Activated CD4-positive, alpha-beta T cell treated with anti-CD3 and anti-CD28 coated beads, Interleukin-2, amount 50 U/mL, for 16 hours (primary cell): ENCODE measurements around the gene BRICD5.

Experiments used
- DNase-seq: peaks from one replicate; pipeline ENCODE4 v3.0.0-alpha.2; 2020

The BRICD5 gene

DNA sequence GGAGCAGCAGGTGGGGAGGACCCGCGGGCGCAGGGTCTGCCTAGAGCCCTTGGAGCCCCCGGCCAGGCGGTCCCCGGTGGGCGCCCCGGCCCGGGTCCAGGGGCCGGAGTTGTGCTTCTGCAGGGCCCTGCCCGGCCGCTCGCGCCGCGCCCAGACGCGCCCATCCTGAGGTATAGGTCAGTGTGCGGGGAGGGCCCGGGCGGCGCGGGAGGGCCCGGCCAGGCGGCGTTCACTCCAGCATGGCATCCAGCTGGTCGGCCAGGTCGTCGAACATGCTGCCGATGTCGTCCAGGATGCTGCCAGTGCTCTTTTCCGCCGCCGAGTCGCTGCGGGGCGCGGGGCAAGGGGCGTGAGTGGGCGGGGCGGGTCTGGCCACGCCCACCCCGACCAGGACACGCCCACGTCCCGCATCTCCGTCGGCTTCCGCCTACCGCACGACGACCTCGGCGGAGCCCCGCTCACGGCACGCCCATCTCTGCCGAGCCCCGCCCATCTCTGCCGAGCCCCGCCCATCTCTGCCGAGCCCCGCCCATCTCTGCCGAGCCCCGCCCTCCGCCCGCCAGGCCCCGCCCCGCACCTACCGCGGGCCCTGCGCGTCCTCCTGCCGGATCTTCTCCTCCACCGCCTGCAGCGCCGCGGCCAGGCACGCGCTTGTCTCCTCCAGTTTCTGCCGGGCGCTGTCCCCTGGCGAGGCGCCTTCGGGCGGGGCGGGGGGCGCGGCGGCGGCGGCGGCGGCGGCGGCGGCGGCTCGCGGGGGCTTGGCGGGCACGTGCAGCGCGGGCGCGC lies 32.1 kb downstream of the BRICD5 start:
- DNase-seq = peak; percentile 55

DNA sequence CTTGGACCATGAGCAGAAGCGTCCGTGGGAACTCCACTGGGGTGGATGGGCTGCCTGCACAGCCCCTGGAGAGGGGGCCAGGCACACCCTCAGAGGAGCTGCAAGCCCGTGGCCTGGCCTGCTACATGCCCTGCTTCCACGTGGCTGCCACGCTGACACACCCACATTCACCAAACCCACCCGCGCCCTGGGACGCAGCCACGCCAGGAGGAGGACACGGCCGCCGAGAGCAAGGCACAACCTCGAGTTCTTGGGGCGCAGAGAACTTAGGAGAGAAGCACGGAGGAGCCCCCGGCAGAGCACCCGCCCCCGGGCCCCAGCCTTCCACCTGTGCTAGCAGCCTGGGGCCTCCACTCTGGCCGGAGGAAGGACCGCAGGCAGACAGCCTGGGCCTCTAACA lies 33.1 kb downstream of the BRICD5 start:
- no peak for DNase-seq

DNA sequence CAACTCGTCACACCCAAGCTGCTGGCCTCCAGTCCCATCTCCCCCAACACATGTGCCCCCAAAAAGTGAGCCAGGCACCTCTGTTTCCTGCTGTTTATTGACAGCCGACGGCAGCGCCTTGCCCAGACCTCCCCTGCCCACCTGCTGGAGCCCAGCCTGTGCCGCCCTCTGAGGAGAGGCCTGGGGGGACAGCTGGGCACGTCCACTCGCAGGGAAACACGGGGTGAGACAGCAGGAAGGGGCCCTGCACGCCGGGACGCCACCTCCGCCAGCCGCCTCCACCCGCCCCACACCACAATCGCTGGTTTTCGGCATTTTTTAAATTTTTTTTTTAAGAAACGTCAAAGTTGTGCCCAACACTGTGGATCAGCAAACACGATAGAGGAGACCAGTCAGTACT lies 33.6 kb downstream of the BRICD5 start:
- no peak for DNase-seq

DNA sequence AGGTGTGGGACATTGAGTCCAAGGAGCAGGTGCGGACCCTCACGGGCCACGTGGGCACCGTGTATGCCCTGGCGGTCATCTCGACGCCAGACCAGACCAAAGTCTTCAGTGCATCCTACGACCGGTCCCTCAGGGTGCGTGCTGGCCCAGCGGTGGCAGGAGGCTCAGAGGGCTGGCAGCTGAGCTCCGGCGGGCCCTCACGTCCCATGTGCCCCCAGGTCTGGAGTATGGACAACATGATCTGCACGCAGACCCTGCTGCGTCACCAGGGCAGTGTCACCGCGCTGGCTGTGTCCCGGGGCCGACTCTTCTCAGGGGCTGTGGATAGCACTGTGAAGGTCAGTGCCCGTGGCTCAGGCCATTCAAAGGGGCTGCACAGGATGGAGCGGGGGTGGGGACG lies 34.6 kb downstream of the BRICD5 start:
- DNase-seq = no peak

DNA sequence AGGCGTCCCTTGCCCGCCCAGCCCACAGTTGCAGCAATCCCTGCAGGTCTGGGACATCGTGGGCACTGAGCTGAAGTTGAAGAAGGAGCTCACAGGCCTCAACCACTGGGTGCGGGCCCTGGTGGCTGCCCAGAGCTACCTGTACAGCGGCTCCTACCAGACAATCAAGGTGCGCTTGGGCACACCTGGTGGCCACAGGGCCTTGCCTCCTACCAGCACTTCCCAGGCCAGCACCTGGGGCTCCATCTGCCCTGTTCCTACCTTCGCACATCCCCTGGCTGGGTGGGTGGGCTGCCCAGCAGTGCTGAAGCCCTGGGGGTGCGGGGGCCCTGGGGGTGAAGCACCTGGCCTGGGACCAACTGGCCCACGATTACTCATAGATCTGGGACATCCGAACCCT lies 35.2 kb downstream of the BRICD5 start:
- no peak for DNase-seq

DNA sequence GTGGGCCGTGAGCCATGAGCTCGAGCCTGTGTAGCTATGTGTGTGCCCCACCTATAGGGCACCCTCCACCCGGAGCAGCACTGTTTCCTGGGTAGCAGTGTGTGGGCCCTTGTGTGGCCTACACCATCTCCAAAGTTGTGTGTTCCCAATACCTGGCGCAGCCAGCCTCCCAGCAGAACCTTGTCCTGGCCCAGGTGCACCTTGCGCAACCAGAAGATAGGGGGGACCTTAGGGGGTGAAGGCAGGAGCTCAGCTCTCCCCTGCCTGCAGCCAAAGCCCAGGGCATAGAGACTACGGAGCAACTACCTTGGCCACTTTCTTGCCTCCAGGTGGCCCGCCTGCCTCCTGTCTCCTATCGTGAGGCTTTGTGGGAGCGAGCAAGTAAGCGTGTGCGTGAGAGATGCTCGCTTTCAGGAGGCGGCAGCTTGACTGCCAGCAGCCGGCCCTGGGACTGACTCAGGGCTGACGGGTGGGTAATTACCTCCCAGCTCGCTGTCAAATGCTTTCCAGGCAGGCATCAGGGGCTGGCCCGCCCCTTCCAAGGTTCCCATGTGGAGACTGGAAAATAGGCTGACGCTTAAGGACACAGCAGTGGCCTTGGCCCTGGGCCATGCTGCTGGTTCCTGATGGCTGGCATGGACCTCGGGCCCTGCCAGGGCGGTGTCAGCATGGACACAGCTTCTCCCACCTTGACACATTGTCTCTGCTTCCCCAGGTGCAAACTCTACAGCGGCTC lies 36.1 kb downstream of the BRICD5 start:
- no peak for DNase-seq

DNA sequence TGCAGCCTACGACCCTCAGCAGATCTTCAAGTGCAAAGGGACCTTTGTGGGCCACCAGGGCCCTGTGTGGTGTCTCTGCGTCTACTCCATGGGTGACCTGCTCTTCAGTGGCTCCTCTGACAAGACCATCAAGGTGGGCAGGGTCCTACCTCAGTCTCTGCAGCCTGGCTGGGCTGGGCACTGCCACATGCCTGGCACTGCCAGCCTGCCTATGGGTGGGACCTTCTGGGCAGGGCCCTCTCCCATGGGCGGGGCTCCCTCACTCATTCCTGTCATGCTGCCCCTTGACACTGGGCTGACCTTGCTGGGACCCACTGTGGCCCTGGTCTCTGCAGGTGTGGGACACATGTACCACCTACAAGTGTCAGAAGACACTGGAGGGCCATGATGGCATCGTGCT lies 36.7 kb downstream of the BRICD5 start:
- no peak for DNase-seq

DNA sequence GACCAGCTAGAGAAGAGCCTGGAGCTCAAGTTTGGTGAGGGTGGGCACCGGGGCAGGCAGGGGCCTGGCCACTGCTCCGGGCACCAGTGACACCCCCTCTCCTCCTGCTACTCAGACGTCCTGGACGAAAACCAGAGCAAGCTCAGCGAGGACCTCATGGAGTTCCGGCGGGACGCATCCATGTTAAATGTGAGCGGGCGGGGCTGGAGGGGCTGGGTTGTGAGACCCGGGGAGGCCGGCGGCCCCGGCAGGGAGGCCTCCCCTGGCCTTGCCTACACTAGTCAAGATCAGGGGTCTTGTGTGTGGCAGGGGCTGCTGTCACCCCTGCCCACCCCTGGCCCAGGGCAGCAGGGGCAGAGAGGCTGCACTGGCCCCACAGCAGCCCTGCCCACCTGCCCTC lies 37.3 kb downstream of the BRICD5 start:
- no peak for DNase-seq

DNA sequence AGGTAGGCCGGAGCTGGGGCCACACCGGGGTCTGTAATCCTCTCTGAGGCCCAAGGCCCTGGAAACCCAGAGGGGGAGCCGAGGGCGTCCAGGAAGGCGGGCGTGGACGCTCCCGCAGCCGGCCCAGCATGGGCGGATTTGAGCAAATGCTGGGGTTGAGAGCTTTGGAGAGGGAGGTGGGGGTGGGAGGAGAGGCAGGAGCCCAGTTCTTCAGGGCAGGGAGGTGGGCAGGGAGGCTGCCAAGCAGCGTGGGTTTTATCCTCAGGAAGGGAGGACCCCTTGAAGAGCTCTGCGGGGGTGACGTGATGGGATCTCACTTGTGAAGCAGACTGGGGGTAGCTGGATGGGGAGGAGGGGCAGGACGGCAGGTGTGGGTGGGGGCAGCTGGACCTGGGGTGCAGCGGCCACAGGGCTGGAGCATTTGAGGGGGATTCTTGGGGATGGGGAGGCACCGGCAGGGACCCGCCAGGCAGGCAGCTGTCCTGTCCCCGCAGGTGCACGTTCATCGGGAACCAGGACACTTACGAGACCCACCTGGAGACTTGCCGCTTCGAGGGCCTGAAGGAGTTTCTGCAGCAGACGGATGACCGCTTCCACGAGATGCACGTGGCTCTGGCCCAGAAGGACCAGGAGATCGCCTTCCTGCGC lies 37.9 kb downstream of the BRICD5 start:
- no peak for DNase-seq

DNA sequence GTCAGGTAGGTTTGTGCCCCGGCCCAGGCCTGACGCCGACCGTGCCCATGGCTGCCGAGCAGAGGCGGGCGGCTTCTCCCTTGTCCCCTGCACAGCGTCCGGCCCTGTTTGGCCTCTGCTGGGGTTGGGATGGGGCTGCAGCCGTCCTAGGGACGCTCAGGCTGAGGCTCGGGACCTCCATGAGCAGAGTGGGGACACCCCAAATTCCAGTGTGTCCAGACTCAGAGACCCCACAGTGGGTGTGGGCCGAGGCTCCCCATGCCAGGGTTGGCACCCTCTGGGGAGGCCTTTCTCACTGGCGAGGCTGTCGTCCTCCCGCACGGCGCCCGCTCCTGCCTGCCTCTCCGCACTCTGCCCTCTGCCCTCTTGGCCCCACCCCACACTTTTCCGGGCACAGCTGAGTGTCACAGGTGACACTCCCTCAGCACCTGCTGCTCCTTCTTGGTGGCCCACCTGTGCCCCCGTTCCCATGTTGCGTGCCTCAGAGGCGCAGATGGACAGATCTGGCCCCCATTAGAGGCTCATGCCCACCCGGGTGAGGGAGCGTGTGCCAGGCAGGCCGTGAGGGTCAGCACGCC lies 39.0 kb downstream of the BRICD5 start:
- no peak for DNase-seq

DNA sequence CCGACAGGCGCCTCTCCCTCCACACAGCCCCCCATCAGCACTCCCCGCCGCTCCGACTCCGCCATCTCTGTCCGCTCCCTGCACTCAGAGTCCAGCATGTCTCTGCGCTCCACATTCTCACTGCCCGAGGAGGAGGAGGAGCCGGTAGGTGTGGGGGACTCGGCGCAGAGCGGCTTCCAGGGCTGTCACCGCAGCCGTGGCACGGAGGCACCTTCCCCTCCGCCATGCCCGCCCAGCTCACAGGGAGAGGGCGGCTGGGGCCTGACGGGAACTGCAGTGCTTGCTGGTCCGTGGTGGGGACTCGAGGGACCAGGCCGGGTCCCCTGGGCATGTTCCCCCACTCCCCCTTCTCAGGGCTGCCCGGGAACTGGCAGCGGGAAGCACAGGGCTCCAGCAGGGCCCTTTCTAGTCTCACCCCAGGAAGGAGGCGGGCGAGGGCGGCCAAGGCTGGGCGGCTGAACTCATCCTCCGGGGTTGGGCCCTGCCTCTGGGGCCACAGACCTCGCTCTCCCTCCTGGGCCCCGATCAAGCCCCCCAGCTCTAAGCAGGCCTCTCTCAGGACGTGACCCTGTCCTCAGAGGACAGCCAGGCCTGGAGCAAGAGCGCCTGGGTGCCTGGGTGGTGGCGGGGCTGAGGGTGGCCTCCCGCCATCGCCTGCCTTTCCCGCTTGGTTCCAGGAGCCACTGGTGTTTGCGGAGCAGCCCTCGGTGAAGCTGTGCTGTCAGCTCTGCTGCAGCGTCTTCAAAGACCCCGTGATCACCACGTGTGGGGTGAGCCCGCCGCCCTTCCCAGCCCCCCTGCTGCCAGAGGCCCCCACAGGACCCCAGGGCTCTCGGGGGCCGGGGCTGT lies 39.9 kb downstream of the BRICD5 start:
- DNase-seq = no peak

DNA sequence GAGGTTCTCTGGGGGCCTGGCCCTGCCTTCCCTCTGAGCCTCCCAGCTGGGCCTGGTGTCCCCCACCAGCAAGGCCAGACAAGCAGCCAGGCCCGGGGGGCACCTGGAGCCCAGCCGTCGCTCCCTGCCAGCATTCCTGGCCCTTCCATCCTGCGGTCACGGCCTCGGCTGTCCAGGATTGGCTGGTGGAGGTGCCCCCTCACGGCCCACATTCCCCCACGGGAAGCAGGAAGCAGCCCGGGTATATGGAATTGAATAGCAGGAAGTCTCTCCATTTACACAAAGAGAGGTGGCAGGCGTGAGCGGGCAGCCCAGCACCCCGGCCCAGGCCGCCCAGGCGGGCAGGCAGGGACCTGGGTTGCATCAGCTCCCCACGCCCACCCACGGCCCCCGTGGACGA lies 40.6 kb downstream of the BRICD5 start:
- no peak for DNase-seq

DNA sequence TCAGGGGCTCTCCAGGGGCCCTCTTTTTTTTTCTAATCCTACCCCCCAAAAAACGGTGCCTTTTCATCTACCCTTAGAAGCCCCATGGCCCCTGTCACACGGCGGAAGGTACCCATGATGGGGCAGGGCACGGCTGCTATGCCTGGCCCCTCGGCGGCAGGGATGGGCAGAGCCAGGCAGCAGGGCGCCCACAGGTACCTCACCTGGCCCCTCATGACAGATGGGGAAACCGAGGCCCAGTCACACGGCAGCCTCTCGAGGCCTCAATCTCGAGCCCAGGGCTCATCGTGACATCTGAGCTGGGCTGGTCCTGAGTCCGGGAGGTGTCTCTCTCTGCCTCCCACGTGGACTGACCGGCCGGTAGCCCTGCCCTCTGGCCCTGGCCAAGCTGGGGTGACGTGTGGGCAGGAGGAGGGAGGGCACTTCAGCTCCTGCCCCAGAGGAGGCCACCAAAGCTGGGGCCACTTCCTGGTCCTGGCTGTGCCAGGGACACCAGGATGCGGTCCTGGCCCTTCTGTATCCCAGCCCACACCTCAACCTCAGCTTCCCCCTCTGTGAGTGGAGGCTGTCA lies 43.5 kb downstream of the BRICD5 start:
- no peak for DNase-seq

DNA sequence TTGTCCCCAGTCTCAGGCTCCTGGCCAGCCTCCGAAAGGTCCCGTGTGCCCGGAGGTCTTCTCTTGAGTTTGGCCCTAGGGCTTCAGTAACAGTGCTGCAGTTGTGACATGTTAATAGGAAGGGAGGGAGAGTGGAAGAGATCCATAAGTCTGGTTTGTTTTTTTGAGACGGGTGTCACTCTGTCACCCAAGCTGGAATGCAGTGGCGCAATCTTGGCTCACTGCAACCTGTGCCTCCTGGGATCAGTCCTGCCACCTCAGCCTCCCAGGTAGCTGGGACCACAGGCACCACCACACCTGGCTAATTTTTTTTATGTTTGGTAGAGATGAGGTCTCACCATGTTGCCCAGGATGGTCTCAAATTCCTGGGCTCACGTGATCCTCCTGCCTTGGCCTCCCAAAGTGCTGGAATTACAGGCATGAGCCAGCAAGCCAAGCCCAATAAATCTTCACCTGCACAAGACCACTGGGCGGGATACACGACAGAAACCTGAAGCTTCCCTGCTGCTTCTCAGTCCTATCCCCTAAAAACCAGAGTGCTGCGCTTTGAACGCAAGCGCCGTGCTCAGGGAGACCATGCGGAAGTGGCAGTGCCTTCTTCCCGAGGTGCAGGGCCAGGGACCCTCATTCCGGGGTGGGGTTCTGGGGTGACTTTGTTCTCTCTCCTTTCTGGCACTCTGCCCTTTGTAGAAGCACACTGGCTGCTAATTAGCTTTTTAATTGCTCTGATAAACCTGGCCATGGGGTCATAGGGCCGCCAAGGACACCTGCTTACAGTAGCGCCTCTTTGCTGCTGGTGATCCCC lies 44.2 kb downstream of the BRICD5 start:
- no peak for DNase-seq

DNA sequence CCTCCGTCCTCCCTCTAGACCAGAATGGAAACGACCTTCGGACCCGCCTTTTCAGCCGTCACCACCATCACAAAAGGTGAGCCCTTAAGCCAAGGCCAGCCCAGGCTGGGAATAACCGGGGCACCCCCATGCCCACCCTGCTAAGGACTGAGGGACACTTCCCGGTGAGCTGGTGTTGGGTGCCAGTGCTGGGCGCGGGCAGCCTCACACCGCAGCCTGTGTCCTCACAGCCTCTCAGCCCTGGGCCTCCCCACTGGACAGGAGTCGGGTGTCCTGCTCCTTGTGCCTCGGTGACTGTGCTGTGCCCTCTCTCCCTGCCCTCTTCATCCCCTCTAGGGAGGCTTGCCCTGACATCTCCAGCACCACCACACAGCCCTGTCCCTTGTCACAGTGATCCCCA lies 44.8 kb downstream of the BRICD5 start:
- no peak for DNase-seq

DNA sequence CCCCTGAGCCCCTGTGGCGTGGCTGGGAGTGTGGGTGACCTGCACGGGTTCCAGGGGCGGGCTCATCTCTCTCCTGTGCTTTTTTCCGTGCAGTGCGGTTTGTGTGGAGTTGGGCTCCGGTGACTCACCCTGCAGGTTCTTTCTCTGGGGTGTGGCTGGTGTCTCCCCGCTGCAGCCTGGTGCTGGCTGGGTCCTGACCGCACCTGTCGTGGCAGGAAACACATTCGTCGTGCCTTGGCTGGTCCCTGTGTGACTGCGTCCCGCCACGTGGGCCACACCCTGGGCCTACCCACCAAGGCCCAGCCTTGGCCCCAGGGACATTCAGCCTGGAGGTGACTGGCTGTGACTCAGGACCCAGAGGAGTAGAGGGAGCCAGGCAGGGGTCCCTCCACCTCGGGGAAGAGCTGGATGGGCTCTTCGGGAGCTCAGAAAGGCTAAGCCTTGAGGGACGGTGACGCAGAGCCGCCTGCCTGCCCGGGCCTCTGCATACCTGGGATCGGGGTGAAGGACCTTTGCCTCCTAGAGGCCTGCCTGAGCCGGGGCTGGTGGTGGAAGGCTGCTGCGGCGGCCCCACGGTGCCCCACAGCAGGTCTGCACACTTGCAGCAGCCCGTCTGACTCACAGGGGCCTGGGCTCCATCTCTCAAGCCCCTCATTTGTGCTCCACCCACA lies 47.3 kb downstream of the BRICD5 start:
- no peak for DNase-seq

DNA sequence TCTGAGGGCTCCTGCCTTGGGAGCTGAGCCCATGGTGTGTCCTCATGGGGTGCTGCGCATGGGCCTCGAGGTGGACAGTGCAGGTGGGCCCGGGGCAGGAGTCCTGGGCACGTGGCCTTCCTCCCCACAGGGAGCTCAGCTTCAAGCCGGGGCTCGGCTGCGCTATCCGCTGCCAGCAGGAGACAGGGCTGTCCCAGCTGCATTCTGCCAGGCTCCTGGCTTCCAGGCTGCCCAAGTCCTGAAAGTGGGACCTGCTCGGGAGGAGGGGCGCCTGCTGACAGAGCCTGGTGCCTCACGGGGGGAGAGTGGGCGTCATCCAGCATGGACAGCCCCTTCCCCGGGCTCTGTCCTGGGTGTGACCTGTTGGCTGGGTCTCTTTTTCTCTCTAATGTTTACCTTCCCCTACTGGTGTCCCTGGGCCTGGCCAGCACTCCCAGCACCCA lies 48.0 kb downstream of the BRICD5 start:
- DNase-seq = no peak

DNA sequence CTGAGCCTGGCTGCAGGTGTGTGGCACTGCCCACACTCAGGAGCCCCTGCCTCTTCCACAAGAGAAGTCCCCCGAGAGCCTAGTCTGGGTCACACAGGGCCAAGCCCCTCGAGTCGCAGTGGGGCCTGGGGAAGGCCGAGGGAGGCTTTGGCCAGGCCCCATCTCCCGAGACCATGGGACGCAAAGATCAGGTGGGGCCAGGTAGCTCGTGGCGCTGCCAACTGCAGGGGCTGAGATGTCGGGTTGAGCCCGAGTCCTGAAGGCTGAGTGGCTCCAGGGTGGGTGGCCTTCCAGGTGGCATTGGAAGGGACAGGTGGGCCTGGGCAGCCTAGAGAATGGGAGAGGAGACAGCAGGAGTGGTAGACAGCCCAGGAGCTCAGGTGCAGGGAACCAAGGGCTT lies 48.8 kb downstream of the BRICD5 start:
- DNase-seq = no peak

DNA sequence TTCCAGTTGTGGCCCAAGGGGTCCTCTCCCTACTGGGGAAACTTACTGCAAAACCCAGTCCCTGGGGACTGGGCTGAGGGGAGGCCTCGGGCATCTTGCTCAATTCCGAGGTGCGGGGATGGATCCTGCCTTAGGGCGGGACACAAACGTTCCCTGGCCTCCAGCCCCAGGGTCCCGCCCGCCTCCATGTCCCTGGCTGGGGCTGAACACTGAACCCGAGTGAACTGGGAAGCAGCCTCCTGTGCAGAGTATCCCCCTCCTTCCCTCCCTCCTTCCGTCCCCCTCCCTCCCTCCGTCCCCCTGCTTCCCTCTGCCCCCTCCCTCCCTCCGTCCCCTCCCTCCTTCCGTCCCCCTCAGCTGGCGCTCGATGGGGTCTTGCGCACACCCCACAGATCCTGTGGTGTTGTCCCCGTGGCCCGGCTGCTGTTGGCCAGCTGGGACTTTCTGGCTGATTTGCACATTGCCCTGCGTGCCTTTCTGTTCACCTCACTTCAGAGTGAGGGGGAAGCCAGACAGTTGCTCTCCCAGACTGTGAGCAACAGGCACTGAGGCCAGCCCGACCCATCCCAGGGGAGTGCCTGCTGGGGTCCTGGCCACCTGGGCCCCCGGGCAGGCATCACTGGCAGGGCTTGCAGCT lies 49.6 kb downstream of the BRICD5 start:
- no peak for DNase-seq
